DMS153 treated with DMSO at 0.1 percent for 48 hours (cell line): ENCODE results near the gene HLA-DRB5.
"Not testable (repeated sequence)": the region's sequence is repeated elsewhere in the genome, so short reads cannot be mapped to it uniquely, and the experiment has no call there.

ENCODE experiments used
- DNase-seq: peaks from one replicate; lab custom pipeline; 2025; ENCODE audit not compliant: unreplicated experiment; lab: John Stamatoyannopoulos, UW

Gene HLA-DRB5

GRCh38 chr6:32529697-32530430, at the start of gene HLA-DRB5:
HLA-DRB5 (minus strand) TSS chr6:32530287; CDS start chr6:32530224, 63 bp downstream.
- no peak for DNase-seq

DNA sequence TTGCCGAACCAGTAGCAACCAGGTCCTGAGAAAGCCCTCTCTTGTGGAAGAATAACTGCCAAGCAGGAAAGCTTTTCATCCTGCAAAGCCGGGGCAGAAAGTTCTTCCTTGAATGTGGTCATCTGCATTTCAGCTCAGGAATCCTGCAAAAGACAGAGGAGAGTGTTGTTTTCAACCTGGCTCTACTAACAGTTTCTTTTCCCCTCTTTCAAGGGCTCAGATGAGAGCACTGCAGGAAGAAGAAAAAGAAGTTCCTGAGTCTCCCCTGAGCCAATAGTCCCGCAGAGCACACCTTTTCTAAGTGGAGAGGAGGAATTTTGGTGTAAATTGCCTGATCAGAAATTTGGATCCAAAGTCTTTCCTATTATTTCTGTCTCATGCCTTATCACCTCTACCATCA, 48.9 kb upstream of the HLA-DRB5 start:
- DNase-seq = no peak

DNA sequence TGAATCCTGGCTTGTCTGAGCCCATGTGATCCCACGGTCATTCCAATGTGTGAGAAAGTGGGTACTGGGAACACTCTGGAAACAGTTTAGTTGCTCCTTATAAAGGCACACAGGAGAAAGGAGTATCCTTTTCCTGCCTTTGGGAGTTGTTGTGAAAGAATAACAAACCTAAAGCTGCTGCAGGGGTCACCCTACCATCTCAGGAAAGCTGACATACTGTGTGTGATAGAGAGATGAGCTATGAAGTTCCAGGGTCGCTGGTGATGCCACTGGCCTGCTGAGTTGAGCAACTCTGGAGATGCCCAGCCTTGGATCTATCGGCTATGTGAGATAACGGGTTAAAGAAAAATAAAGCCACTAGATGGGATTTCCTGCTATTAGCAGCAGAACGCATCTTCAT, 47.4 kb upstream of the HLA-DRB5 start:
- DNase-seq = not testable (repeated sequence)

- no peak for DNase-seq
Measured at GRCh38 chr6:32576250-32576649, 46.2 kb upstream of the HLA-DRB5 start.

DNA sequence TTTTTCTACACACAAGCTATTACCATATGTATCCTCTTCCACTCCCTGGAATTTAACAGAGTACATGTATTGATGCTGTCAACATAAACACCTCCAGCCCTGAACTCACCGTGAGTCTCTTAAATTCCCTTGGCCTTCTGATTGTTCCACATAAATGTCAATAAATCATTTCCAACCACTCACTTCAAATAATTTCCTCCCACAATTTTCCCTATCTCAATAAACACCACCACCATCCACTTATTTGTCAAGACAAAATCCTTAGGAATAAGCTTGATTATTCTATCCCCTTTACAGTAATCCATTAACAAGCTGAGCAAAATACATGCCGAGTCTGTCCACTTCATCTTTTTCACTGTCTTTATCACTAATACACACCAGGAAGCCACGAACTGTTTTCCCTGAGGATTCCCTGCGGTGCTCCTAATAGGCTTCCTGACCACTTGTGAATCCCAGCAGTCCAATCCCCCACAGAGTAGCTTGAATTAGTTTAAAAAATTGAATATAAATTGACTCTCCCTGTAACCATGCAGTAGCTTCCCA, 40.3 kb upstream of the HLA-DRB5 start:
- DNase-seq = no peak

DNA sequence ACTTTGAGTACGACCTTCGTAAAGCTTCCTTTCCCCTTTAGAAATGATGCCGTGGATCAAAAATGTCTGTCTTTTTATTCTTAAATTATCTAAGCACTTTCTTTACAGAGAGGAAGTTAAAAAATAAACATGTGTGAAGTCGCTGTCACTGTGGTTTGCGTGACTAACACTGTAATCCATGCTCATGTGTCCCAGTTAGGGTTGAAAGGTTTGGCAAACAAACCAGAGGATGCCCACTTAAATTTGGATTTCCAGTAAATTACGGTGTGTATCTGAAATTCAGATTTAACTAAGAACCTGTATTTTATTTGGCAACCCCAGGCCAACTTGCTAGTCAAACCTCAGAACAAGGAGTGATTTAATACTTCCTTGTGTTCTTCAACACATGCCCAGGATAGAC, 38.5 kb upstream of the HLA-DRB5 start:
- DNase-seq = no peak

DNA sequence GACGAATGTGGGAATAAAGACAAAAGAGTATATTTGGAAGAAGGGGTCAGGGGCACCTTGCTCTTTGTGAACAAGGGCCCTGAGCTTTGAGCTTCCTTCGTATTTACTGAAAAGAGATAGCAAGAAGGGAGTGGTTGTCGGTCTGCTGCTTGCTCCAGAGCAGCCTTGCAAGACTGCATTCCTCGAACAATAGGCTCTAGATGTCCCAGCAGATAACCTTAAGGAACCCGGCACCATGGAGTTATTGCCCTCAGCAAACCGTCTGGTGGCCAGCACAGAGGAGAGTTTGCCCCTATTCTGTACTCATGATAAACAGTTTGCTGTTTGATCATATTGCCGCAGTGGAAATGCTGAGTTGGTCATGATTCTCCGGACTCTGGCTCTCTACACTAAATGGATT, 36.9 kb upstream of the HLA-DRB5 start:
- no peak for DNase-seq

GRCh38 chr6:32565511-32565910, 35.4 kb upstream of the HLA-DRB5 start:
- DNase-seq = no peak

- peak; percentile 26 for DNase-seq
Measured at GRCh38 chr6:32562940-32563339, 32.9 kb upstream of the HLA-DRB5 start.

DNA sequence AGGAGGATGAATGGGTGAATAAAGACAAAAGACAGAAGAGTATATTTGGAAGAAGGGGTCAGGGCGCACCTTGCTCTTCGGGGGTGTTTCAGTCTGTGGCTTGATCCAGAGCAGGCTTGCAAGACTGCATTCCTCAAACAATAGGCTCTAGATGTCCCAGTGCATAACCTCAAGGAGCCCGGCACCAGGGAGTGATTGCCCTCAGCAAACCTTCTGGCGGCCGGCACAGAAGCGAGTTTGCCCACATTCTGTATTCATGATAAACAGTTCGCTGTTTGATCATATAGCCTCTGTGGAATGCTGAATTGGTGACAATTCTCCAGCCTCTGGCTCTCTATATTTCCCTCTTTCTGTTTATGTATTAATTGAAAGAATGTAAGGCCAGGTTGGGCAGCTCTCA, 29.7 kb upstream of the HLA-DRB5 start:
- DNase-seq = no peak

DNA sequence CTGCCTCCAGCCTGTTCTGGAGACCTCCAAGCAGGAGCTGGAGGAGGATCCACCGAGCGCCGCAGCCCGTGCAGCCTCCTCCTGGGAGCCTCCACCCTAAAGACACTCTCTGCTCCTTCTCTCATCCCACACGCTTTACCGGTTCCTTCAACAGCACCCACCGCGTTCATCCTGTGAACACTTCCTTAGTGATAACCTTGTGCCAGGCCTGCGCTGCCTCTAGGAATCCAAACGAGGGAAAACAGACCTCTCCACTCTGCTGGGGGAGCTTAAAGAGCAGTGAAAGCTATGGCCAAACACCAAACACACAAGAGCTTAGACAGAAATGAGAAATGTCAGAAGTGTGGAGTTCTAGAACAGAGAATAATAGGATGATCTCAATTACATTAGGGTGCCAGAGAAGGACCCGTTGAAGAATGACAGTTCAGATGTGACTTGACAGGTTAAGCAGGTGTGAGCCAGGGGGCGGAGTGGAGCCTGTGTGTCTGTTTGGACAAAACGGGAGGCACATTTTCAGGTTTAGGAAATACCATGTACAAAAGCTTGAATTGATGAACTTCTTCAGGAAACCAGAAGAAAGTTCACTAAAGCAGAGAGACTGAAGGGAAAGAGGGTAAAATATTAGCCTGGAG, 28.5 kb upstream of the HLA-DRB5 start:
- DNase-seq = no peak

DNA sequence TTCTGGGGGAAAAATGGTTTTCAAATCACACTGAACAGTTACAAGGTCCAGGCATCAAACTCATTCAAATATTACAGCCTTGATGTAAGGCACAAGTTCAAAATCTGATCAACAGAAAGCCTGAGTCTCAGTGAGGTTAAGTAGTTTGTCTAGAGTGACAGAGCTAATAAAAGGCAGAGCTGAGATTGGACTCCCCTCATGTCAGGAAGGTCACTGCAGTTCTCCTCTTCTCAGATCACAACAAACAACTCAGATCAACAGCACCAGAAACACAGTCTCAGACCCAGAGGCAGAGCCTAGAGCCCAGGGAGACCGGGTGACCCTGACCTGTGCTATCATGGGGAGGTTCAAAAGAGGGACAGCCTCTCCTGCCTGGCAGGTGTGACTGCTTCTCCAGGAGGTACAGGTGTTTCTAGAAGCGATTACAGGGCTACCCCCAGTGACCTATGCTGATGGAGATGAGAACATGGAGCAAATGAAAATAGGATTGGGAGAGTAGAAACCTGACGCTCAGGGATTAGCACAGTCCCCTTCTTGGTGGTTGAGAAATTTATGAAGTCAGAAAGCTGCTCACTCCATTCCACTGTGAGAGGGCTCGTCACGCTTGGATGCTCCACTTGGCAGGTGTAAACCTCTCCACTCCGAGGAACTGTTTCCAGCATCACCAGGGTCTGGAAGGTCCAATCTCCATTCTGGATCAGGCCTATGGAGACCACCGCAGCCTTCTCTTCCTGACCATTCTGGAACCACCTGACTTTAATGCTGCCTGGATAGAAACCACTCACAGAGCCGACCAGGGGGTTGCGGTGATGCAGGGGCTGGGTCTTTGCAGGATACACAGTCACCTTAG, 24.3 kb upstream of the HLA-DRB5 start:
- no peak for DNase-seq

DNA sequence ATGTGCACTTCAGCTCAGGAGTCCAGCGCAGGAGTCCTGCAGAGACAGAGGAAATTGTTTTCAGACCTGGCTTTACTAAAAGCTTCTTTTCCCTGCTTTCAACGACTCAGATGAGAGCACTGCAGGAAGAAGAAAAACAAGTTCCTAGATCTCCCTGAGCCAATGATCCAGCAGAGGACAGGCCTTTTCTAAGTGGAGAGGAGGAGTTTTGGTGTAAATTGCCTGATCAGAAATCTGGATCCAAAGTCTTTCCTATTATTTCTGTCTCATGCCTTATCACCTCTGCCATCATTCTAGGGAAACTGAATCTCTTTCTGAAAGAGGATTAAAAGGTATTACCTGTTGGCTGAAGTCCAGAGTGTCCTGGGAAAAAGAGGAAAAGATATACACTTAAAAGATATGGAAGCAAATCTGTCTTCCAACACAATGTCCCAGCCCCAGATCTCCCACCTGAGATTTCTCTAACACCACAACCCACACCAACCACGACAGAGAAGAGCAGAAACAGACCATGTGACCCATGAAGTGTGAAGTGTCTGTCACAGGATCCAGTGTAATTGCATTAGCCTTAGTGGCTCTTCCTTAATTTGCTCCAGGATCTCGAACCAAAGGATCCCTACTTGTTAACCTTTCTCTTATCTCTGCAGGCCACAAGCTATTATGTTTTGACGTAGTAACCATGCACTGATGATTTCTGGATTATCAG, 23.1 kb upstream of the HLA-DRB5 start:
- no peak for DNase-seq

DNA sequence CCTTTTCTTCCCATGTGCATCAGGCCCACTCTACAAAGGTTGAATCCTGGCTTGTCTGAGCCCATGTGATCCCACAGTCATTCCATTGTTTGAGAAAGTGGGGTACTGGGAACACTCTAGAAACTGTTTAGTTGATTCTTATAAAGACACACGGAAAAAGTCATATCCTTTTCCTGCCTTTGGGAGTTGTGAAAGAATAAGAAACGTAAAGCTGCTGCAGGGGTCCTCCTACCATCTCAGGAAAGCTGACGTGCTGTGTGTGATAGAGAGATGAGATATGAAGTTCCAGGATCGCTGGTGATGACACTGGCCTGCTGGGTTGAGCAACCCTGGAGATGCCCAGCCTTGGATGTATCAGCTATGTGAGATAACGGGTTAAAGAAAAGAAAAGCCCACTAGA, 21.3 kb upstream of the HLA-DRB5 start:
- DNase-seq = no peak

DNA sequence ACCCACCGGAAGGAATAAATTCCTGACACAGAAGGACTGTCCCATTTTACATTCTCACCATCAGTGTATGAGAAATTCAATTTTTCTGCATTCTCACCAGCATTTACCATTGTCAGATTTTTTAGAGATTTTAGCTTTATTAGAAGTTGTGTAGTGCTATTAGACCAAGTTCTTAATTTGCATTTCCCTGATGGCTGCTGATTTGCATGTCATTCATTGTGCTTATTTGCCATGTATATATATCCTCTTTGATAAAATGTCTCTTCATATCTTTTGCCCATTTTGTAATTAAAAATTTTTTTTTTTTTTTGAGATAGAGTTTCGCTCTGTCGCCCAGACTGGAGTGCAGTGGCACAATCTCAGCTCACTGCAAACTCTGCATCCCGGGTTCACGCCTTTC, 9.8 kb upstream of the HLA-DRB5 start:
- no peak for DNase-seq

DNA sequence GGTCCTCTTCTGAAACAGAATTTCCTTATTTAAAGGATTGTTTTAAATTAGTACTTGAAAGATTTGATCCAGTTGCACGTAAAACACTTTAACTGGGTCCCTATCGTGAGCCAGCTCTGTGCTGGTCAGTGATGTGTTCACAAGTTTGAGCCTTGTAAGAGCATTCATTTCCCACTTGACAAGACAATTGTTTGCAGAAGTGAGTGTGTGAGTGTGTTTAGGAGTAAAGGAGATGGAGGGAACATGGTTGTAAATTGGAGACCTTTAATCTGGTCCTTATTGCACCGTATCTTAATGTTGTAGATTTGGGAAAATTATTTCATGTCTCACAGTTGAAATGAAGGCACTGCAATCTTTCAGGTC, 325 bp upstream of the HLA-DRB5 start:
- not testable (repeated sequence) for DNase-seq

GRCh38 chr6:32522302-32523047, 7.6 kb downstream of the HLA-DRB5 start:
- DNase-seq = no peak

GRCh38 chr6:32519910-32520258, 10.2 kb downstream of the HLA-DRB5 start:
- DNase-seq = no peak

GRCh38 chr6:32519118-32519909, 10.8 kb downstream of the HLA-DRB5 start:
- DNase-seq = no peak
